Measurements from ENCODE around the gene NAA40.

GRCh38 chr11:63931876-63932275 is 6.9 kb upstream of the NAA40 start:
- TF ChIP-seq SP1 (IDR thresholded peaks at IDR 0.05) (no peak), PKNOX1 (IDR thresholded peaks at IDR 0.05) (no peak)

Measured in HEK293T (cell line).